ENCODE results near the gene SPC25.
"Not testable (repeated sequence)": the region's sequence is repeated elsewhere in the genome, so short reads cannot be mapped to it uniquely, and the experiment has no call there.

Gene SPC25

DNA sequence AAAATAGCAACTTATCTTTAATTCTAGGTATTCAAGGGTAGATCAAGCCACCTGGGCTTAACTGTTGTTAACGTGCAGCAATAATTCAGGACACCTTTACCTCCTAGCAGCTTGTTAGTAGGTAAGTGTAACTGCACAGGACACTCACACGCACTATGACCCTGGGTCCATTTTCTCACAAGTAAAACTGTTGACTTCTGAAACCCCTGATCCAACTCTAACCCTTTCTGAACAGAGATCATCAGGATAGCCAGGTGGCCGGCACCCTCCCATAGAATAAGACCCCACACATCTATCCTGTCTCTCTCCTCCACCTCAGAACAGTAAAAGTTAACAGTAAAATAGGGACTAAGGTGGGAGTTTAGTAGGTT, 610 bp downstream of the SPC25 start:
- Histone ChIP-seq H3K4me1 (ENCODE audit: insufficient read depth, poor library complexity, severe bottlenecking) (peaks cover 5% of the 10 kb centered on the region), H3K9me3 (ENCODE audit: severe bottlenecking) (no peaks in the 10 kb centered on the region), H3K27ac (ENCODE audit: poor library complexity, severe bottlenecking) (no peak overlapping the region), H3K27me3 (ENCODE audit: insufficient read depth, poor library complexity, severe bottlenecking) (no peaks in the 10 kb centered on the region), H3K4me3 (ENCODE audit: severe bottlenecking) (peak overlapping the region; percentile 77), H3K36me3 (ENCODE audit: low read depth) (peaks cover 26% of the 10 kb centered on the region)
- TF ChIP-seq, protein P1, sequence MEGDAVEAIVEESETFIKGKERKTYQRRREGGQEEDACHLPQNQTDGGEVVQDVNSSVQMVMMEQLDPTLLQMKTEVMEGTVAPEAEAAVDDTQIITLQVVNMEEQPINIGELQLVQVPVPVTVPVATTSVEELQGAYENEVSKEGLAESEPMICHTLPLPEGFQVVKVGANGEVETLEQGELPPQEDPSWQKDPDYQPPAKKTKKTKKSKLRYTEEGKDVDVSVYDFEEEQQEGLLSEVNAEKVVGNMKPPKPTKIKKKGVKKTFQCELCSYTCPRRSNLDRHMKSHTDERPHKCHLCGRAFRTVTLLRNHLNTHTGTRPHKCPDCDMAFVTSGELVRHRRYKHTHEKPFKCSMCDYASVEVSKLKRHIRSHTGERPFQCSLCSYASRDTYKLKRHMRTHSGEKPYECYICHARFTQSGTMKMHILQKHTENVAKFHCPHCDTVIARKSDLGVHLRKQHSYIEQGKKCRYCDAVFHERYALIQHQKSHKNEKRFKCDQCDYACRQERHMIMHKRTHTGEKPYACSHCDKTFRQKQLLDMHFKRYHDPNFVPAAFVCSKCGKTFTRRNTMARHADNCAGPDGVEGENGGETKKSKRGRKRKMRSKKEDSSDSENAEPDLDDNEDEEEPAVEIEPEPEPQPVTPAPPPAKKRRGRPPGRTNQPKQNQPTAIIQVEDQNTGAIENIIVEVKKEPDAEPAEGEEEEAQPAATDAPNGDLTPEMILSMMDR (IDR thresholded peaks at IDR 0.05; ENCODE audit: poor library complexity, severe bottlenecking) = no peak
- no peak for DNase-seq (ENCODE audit: low spot score)
- no peak; the same call in 2 of the 3 replicates for ATAC-seq (ENCODE audit: low read depth)

DNA sequence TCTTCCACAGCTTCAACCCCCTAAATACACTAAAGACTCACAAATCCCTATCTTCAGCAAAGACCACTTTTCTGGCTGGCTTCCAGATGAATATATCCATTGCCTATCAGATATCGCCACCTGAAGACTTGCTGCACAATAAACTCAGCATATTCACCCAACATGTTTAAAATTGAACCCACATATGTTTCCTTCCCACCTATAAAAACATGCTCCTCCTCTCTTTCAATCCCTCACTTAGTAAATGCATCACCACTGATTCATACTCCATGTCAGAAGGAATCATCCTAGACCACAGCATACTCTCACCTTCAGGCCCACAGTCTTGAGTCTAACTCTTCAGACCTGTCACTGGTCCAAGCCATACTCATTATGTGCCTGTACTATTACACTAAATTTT, 5.3 kb downstream of the SPC25 start:
- ATAC-seq (ENCODE audit: low read depth) (peak; percentile 74; the same call in 2 of the 3 replicates), DNase-seq (ENCODE audit: low spot score) (no peak)
- TF ChIP-seq, protein P1 (IDR thresholded peaks at IDR 0.05; ENCODE audit: poor library complexity, severe bottlenecking) = no peak
- no peak overlapping the region for H3K27ac ChIP-seq (ENCODE audit: poor library complexity, severe bottlenecking)
- H3K4me1 ChIP-seq (ENCODE audit: insufficient read depth, poor library complexity, severe bottlenecking) = no peaks in the 10 kb centered on the region
- no peak overlapping the region for H3K4me3 ChIP-seq (ENCODE audit: severe bottlenecking)
- no peaks in the 10 kb centered on the region for H3K27me3 ChIP-seq (ENCODE audit: insufficient read depth, poor library complexity, severe bottlenecking)
- H3K9me3 ChIP-seq (ENCODE audit: severe bottlenecking) = no peaks in the 10 kb centered on the region
- peaks cover 34% of the 10 kb centered on the region for H3K36me3 ChIP-seq (ENCODE audit: low read depth)

DNA sequence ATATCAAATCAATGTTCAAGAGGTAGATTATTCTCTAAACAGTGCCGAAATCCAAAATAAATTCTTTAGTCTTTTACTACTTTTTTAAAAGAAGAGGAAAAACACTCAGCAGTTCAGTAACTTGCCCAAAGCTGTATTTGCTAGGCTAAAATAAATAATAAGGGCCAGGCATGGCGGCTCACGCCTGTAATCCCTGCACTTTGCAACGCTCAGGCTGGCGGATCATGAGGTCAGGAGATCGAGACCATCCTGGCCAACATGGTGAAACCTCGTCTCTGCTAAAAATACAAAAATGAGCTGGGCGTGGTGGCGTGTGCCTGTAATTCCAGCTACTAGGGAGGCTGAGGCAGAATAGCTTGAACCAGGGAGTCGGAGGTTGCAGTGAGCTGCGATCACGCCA, 8.1 kb downstream of the SPC25 start:
- not testable (repeated sequence) for H3K4me3 ChIP-seq (ENCODE audit: severe bottlenecking); DNase-seq (ENCODE audit: low spot score); H3K9me3 ChIP-seq (ENCODE audit: severe bottlenecking); H3K27me3 ChIP-seq (ENCODE audit: insufficient read depth, poor library complexity, severe bottlenecking); ATAC-seq (ENCODE audit: low read depth); H3K4me1 ChIP-seq (ENCODE audit: insufficient read depth, poor library complexity, severe bottlenecking); H3K27ac ChIP-seq (ENCODE audit: poor library complexity, severe bottlenecking)
- H3K36me3 ChIP-seq (ENCODE audit: low read depth) = peaks cover 20% of the 10 kb centered on the region

DNA sequence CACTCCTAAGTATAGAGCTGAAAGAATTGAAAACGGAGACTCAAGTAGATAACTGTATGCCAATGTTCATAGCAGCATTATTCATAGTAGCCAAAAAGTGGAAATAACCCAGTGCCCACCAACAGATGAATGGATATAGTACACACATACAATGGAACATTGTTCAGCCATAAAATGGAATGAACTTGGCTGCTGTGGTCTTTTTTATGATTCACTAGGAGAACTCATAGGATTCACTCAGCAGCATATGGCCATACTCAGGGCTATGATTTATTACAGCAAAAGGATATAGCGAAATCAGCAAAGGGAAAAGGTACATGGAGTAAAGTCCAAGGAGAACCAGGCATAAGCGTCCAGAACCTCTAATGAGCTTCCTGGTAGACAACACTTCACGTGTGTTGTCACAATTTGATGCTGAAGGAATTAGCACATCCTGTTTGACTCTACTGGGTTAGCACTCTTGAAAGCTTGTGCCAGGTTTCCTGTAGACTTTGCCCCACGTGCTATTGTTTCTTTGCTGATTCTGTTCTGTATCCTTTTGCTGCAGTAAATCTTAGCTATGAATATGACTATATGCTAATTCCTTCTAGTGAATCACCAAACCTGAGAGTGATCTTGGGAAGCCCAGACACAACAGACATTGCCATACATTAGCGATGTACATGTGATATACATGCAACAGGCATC, 15.7 kb downstream of the SPC25 start:
- Histone ChIP-seq H3K4me1 (ENCODE audit: insufficient read depth, poor library complexity, severe bottlenecking) (no peaks in the 10 kb centered on the region), H3K27ac (ENCODE audit: poor library complexity, severe bottlenecking) (no peak overlapping the region), H3K4me3 (ENCODE audit: severe bottlenecking) (no peak overlapping the region), H3K36me3 (ENCODE audit: low read depth) (peaks cover 38% of the 10 kb centered on the region), H3K9me3 (ENCODE audit: severe bottlenecking) (no peaks in the 10 kb centered on the region), H3K27me3 (ENCODE audit: insufficient read depth, poor library complexity, severe bottlenecking) (no peaks in the 10 kb centered on the region)
- DNase-seq (ENCODE audit: low spot score) (no peak), ATAC-seq (ENCODE audit: low read depth) (no peak)
- TF ChIP-seq, protein P1 (IDR thresholded peaks at IDR 0.05; ENCODE audit: poor library complexity, severe bottlenecking) = no peak

DNA sequence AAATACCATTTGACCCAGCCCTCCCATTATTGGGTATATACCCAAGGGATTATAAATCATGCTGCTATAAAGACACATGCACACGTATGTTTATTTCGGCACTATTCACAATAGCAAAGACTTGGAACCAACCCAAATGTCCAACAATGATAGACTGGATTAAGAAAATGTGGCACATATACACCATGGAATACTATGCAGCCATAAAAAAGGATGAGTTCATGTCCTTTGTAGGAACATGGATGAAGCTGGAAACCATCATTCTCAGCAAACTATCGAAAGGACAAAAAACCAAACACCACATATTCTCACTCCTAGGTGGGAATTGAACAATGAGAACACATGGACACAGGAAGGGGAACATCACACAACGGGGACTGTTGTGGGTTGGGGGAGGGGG, 19.4 kb downstream of the SPC25 start:
- not testable (repeated sequence) for H3K27me3 ChIP-seq (ENCODE audit: insufficient read depth, poor library complexity, severe bottlenecking); H3K27ac ChIP-seq (ENCODE audit: poor library complexity, severe bottlenecking); H3K4me1 ChIP-seq (ENCODE audit: insufficient read depth, poor library complexity, severe bottlenecking); H3K9me3 ChIP-seq (ENCODE audit: severe bottlenecking); ATAC-seq (ENCODE audit: low read depth); DNase-seq (ENCODE audit: low spot score); H3K4me3 ChIP-seq (ENCODE audit: severe bottlenecking)
- H3K36me3 ChIP-seq (ENCODE audit: low read depth) = peaks cover 34% of the 10 kb centered on the region

DNA sequence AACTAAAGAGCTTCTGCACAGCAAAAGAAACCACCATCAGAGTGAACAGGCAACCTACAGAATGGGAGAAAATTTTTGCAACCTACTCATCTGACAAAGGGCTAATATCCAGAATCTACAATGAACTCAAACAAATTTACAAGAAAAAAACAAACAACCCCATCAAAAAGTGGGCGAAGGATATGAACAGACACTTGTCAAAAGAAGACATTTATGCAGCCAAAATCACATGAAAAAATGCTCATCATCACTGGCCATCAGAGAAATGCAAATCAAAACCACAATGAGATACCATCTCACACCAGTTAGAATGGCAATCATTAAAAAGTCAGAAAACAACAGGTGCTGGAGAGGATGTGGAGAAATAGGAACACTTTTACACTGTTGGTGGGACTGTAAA, 19.9 kb downstream of the SPC25 start:
- DNase-seq (ENCODE audit: low spot score); ATAC-seq (ENCODE audit: low read depth); H3K4me1 ChIP-seq (ENCODE audit: insufficient read depth, poor library complexity, severe bottlenecking); H3K27me3 ChIP-seq (ENCODE audit: insufficient read depth, poor library complexity, severe bottlenecking); H3K27ac ChIP-seq (ENCODE audit: poor library complexity, severe bottlenecking); H3K4me3 ChIP-seq (ENCODE audit: severe bottlenecking); H3K9me3 ChIP-seq (ENCODE audit: severe bottlenecking): not testable (repeated sequence)
- H3K36me3 ChIP-seq (ENCODE audit: low read depth) = peaks cover 30% of the 10 kb centered on the region

DNA sequence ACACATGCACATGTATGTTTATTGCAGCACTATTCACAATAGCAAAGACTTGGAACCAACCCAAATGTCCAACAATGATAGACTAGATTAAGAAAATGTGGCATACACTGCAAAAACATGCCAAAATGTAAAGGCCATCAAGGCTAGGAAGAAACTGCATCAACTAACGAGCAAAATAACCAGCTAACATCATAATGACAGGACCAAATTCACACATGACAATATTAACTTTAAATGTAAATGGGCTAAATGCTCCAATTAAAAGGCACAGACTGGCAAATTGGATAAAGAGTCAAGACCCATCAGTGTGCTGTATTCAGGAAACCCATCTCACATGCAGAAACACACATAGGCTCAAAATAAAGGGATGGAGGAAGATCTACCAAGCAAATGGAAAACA, 23.1 kb downstream of the SPC25 start:
- not testable (repeated sequence) for H3K9me3 ChIP-seq (ENCODE audit: severe bottlenecking); H3K4me1 ChIP-seq (ENCODE audit: insufficient read depth, poor library complexity, severe bottlenecking); DNase-seq (ENCODE audit: low spot score); ATAC-seq (ENCODE audit: low read depth); H3K27me3 ChIP-seq (ENCODE audit: insufficient read depth, poor library complexity, severe bottlenecking); H3K4me3 ChIP-seq (ENCODE audit: severe bottlenecking); H3K27ac ChIP-seq (ENCODE audit: poor library complexity, severe bottlenecking)
- peaks cover 16% of the 10 kb centered on the region for H3K36me3 ChIP-seq (ENCODE audit: low read depth)
